ENCODE results near the gene VWA5A.
"Not testable (repeated sequence)": the region's sequence is repeated elsewhere in the genome, so short reads cannot be mapped to it uniquely, and the experiment has no call there.

Gene VWA5A

GRCh38 chr11:124120891-124121290 lies 5.6 kb downstream of the VWA5A start:
- DNase-seq, result no peak
- H3K36me3 ChIP-seq (ENCODE audit: control insufficient read depth, insufficient read depth, low read length), result no peaks in the 10 kb centered on the region
- no peak overlapping the region for H3K27ac ChIP-seq (ENCODE audit: insufficient read depth, low read length, poor library complexity, severe bottlenecking)
- peaks cover 6% of the 10 kb centered on the region for H3K4me1 ChIP-seq (ENCODE audit: control insufficient read depth, insufficient read depth, low read length, poor library complexity, severe bottlenecking)
- H3K27me3 ChIP-seq (replicated peaks; ENCODE audit: control insufficient read depth, insufficient read depth, low read length, poor library complexity, severe bottlenecking), result no peaks in the 10 kb centered on the region
- no peak overlapping the region for H3K4me3 ChIP-seq (ENCODE audit: insufficient read depth, low read depth, low read length, poor library complexity, severe bottlenecking)
- no peaks in the 10 kb centered on the region for H3K9me3 ChIP-seq (ENCODE audit: control insufficient read depth, low read length)

GRCh38 chr11:124122123-124122522 lies 6.9 kb downstream of the VWA5A start:
- H3K27me3 ChIP-seq (replicated peaks; ENCODE audit: control insufficient read depth, insufficient read depth, low read length, poor library complexity, severe bottlenecking), result no peaks in the 10 kb centered on the region
- DNase-seq, result no peak
- no peak overlapping the region for H3K27ac ChIP-seq (ENCODE audit: insufficient read depth, low read length, poor library complexity, severe bottlenecking)
- no peaks in the 10 kb centered on the region for H3K4me1 ChIP-seq (ENCODE audit: control insufficient read depth, insufficient read depth, low read length, poor library complexity, severe bottlenecking)
- H3K9me3 ChIP-seq (ENCODE audit: control insufficient read depth, low read length), result no peaks in the 10 kb centered on the region
- H3K36me3 ChIP-seq (ENCODE audit: control insufficient read depth, insufficient read depth, low read length), result no peaks in the 10 kb centered on the region
- no peak overlapping the region for H3K4me3 ChIP-seq (ENCODE audit: insufficient read depth, low read depth, low read length, poor library complexity, severe bottlenecking)

GRCh38 chr11:124123622-124124021 lies 8.4 kb downstream of the VWA5A start:
- no peak for DNase-seq
- no peaks in the 10 kb centered on the region for H3K9me3 ChIP-seq (ENCODE audit: control insufficient read depth, low read length)
- H3K27ac ChIP-seq (ENCODE audit: insufficient read depth, low read length, poor library complexity, severe bottlenecking), result no peak overlapping the region
- H3K36me3 ChIP-seq (ENCODE audit: control insufficient read depth, insufficient read depth, low read length), result no peaks in the 10 kb centered on the region
- no peaks in the 10 kb centered on the region for H3K4me1 ChIP-seq (ENCODE audit: control insufficient read depth, insufficient read depth, low read length, poor library complexity, severe bottlenecking)
- no peaks in the 10 kb centered on the region for H3K27me3 ChIP-seq (replicated peaks; ENCODE audit: control insufficient read depth, insufficient read depth, low read length, poor library complexity, severe bottlenecking)
- H3K4me3 ChIP-seq (ENCODE audit: insufficient read depth, low read depth, low read length, poor library complexity, severe bottlenecking), result no peak overlapping the region

- not testable (repeated sequence) for H3K27me3 ChIP-seq (replicated peaks; ENCODE audit: control insufficient read depth, insufficient read depth, low read length, poor library complexity, severe bottlenecking); H3K4me1 ChIP-seq (ENCODE audit: control insufficient read depth, insufficient read depth, low read length, poor library complexity, severe bottlenecking); DNase-seq; H3K4me3 ChIP-seq (ENCODE audit: insufficient read depth, low read depth, low read length, poor library complexity, severe bottlenecking); H3K27ac ChIP-seq (ENCODE audit: insufficient read depth, low read length, poor library complexity, severe bottlenecking); H3K36me3 ChIP-seq (ENCODE audit: control insufficient read depth, insufficient read depth, low read length); H3K9me3 ChIP-seq (ENCODE audit: control insufficient read depth, low read length)
These were observed 11.9 kb downstream of the VWA5A start for GRCh38 chr11:124127134-124127533.

- DNase-seq, result no peak
- Histone ChIP-seq H3K36me3 (ENCODE audit: control insufficient read depth, insufficient read depth, low read length) (peaks cover 3% of the 10 kb centered on the region), H3K4me1 (ENCODE audit: control insufficient read depth, insufficient read depth, low read length, poor library complexity, severe bottlenecking) (no peaks in the 10 kb centered on the region), H3K9me3 (ENCODE audit: control insufficient read depth, low read length) (no peaks in the 10 kb centered on the region), H3K27ac (ENCODE audit: insufficient read depth, low read length, poor library complexity, severe bottlenecking) (no peak overlapping the region), H3K4me3 (ENCODE audit: insufficient read depth, low read depth, low read length, poor library complexity, severe bottlenecking) (no peak overlapping the region), H3K27me3 (replicated peaks; ENCODE audit: control insufficient read depth, insufficient read depth, low read length, poor library complexity, severe bottlenecking) (no peaks in the 10 kb centered on the region)
These were observed 27.8 kb downstream of the VWA5A start for GRCh38 chr11:124143034-124143433.

- Histone ChIP-seq H3K9me3 (ENCODE audit: control insufficient read depth, low read length) (no peaks in the 10 kb centered on the region), H3K4me1 (ENCODE audit: control insufficient read depth, insufficient read depth, low read length, poor library complexity, severe bottlenecking) (no peaks in the 10 kb centered on the region), H3K4me3 (ENCODE audit: insufficient read depth, low read depth, low read length, poor library complexity, severe bottlenecking) (no peak overlapping the region), H3K36me3 (ENCODE audit: control insufficient read depth, insufficient read depth, low read length) (peaks cover 3% of the 10 kb centered on the region), H3K27me3 (replicated peaks; ENCODE audit: control insufficient read depth, insufficient read depth, low read length, poor library complexity, severe bottlenecking) (no peaks in the 10 kb centered on the region), H3K27ac (ENCODE audit: insufficient read depth, low read length, poor library complexity, severe bottlenecking) (no peak overlapping the region)
- no peak for DNase-seq
These were observed 32.7 kb downstream of the VWA5A start for GRCh38 chr11:124147951-124148350.

GRCh38 chr11:124150684-124151083 lies 35.4 kb downstream of the VWA5A start:
- no peaks in the 10 kb centered on the region for H3K36me3 ChIP-seq (ENCODE audit: control insufficient read depth, insufficient read depth, low read length)
- H3K4me3 ChIP-seq (ENCODE audit: insufficient read depth, low read depth, low read length, poor library complexity, severe bottlenecking), result no peak overlapping the region
- H3K27me3 ChIP-seq (replicated peaks; ENCODE audit: control insufficient read depth, insufficient read depth, low read length, poor library complexity, severe bottlenecking), result no peaks in the 10 kb centered on the region
- no peaks in the 10 kb centered on the region for H3K9me3 ChIP-seq (ENCODE audit: control insufficient read depth, low read length)
- H3K4me1 ChIP-seq (ENCODE audit: control insufficient read depth, insufficient read depth, low read length, poor library complexity, severe bottlenecking), result no peaks in the 10 kb centered on the region
- no peak for DNase-seq
- no peak overlapping the region for H3K27ac ChIP-seq (ENCODE audit: insufficient read depth, low read length, poor library complexity, severe bottlenecking)

GRCh38 chr11:124152770-124153407 lies 37.6 kb downstream of the VWA5A start:
- Histone ChIP-seq H3K9me3 (ENCODE audit: control insufficient read depth, low read length) (no peaks in the 10 kb centered on the region), H3K27ac (ENCODE audit: insufficient read depth, low read length, poor library complexity, severe bottlenecking) (no peak overlapping the region), H3K4me1 (ENCODE audit: control insufficient read depth, insufficient read depth, low read length, poor library complexity, severe bottlenecking) (no peaks in the 10 kb centered on the region), H3K4me3 (ENCODE audit: insufficient read depth, low read depth, low read length, poor library complexity, severe bottlenecking) (no peak overlapping the region), H3K27me3 (replicated peaks; ENCODE audit: control insufficient read depth, insufficient read depth, low read length, poor library complexity, severe bottlenecking) (no peaks in the 10 kb centered on the region), H3K36me3 (ENCODE audit: control insufficient read depth, insufficient read depth, low read length) (no peaks in the 10 kb centered on the region)
- no peak for DNase-seq

- Histone ChIP-seq H3K27ac (ENCODE audit: insufficient read depth, low read length, poor library complexity, severe bottlenecking) (no peak overlapping the region), H3K9me3 (ENCODE audit: control insufficient read depth, low read length) (no peaks in the 10 kb centered on the region), H3K4me1 (ENCODE audit: control insufficient read depth, insufficient read depth, low read length, poor library complexity, severe bottlenecking) (no peaks in the 10 kb centered on the region), H3K36me3 (ENCODE audit: control insufficient read depth, insufficient read depth, low read length) (no peaks in the 10 kb centered on the region), H3K27me3 (replicated peaks; ENCODE audit: control insufficient read depth, insufficient read depth, low read length, poor library complexity, severe bottlenecking) (no peaks in the 10 kb centered on the region), H3K4me3 (ENCODE audit: insufficient read depth, low read depth, low read length, poor library complexity, severe bottlenecking) (no peak overlapping the region)
- no peak for DNase-seq
These were observed 38.6 kb downstream of the VWA5A start for GRCh38 chr11:124153821-124154220.

GRCh38 chr11:124159481-124159880 lies 44.2 kb downstream of the VWA5A start:
- no peak overlapping the region for H3K4me3 ChIP-seq (ENCODE audit: insufficient read depth, low read depth, low read length, poor library complexity, severe bottlenecking)
- no peaks in the 10 kb centered on the region for H3K4me1 ChIP-seq (ENCODE audit: control insufficient read depth, insufficient read depth, low read length, poor library complexity, severe bottlenecking)
- no peak for DNase-seq
- H3K36me3 ChIP-seq (ENCODE audit: control insufficient read depth, insufficient read depth, low read length), result no peaks in the 10 kb centered on the region
- H3K27me3 ChIP-seq (replicated peaks; ENCODE audit: control insufficient read depth, insufficient read depth, low read length, poor library complexity, severe bottlenecking), result no peaks in the 10 kb centered on the region
- H3K27ac ChIP-seq (ENCODE audit: insufficient read depth, low read length, poor library complexity, severe bottlenecking), result no peak overlapping the region
- H3K9me3 ChIP-seq (ENCODE audit: control insufficient read depth, low read length), result no peaks in the 10 kb centered on the region
